CD4-positive, alpha-beta memory T cell (primary cell): ENCODE data around the gene PPM1J. TPM values are rescaled to one million over a fixed set of nuclear protein-coding genes. Genes with fewer than 3 reads are reported as not detected.

Source experiments
- CTCF ChIA-PET: fragments of 350-600 bp; sonication (Branson Sonifier 250); formaldehyde crosslinking; loops from one replicate; lab custom pipeline; 2021; ENCODE audit warnings: inconsistent platforms; ENCODE audit not compliant: partially characterized antibody; lab: Charles Lee
- POLR2A ChIA-PET: fragments of 350-600 bp; sonication (Branson Sonifier 250); formaldehyde crosslinking; loops from one replicate; lab custom pipeline; 2021; ENCODE audit not compliant: partially characterized antibody; lab: Charles Lee
- DNase-seq, 5 donors: peaks; one replicate each; pipeline versions ENCODE4 v3.0.0 to v3.0.0-alpha.2; 2020 to 2022; ENCODE audit warnings: mixed read lengths in 1 of 5
- H3K27ac ChIP-seq: one replicate; pipeline ENCODE4 v1.7.0; 2013; ENCODE audit warnings: low read depth, low read length
- H3K27me3 ChIP-seq: 2 replicates; pipeline ENCODE4 v1.7.0; 2013; ENCODE audit warnings: mild to moderate bottlenecking, low read length, moderate library complexity; ENCODE audit not compliant: insufficient read depth
- H3K36me3 ChIP-seq: 2 replicates; pipeline ENCODE4 v1.7.0; 2013; ENCODE audit warnings: mild to moderate bottlenecking, low read length, moderate library complexity; ENCODE audit not compliant: insufficient read depth
- H3K4me1 ChIP-seq: 2 replicates; pipeline ENCODE4 v1.7.0; 2013; ENCODE audit warnings: mild to moderate bottlenecking, low read length, moderate library complexity; ENCODE audit not compliant: insufficient read depth
- H3K4me3 ChIP-seq, 2 donors: one replicate each; pipeline ENCODE4 v1.7.0; 2013; ENCODE audit warnings: low read length in 2 of 2, mild to moderate bottlenecking in 1 of 2
- H3K9me3 ChIP-seq, 2 donors: one replicate each; pipeline ENCODE4 v1.7.0; 2013; ENCODE audit warnings: low read length in 2 of 2, control low read depth in 1 of 2; ENCODE audit not compliant: control insufficient read depth in 1 of 2
- H3K27ac Mint-ChIP-seq, 7 donors: one replicate each; pipeline ENCODE4 v1.8.0; 2020 to 2021; ENCODE audit warnings: mixed read lengths in 7 of 7, mild to moderate bottlenecking in 6 of 7, inconsistent platforms in 3 of 7, moderate library complexity in 3 of 7
- H3K27me3 Mint-ChIP-seq, 2 donors: one replicate each; pipeline ENCODE4 v1.8.0; 2020 to 2021; ENCODE audit warnings: mixed read lengths in 2 of 2
- H3K36me3 Mint-ChIP-seq, 2 donors: one replicate each; pipeline ENCODE4 v1.8.0; 2020 to 2021; ENCODE audit warnings: mixed read lengths in 2 of 2, inconsistent platforms in 1 of 2, mild to moderate bottlenecking in 1 of 2
- H3K4me1 Mint-ChIP-seq, 4 donors: one replicate each; pipeline ENCODE4 v1.8.0; 2020 to 2021; ENCODE audit warnings: mixed read lengths in 4 of 4, mild to moderate bottlenecking in 1 of 4
- H3K4me3 Mint-ChIP-seq, 8 donors: one replicate each; pipeline ENCODE4 v1.8.0; 2020 to 2021; ENCODE audit warnings: mixed read lengths in 8 of 8, mild to moderate bottlenecking in 7 of 8, moderate library complexity in 6 of 8, inconsistent platforms in 3 of 8
- H3K9me3 Mint-ChIP-seq, 8 donors: one replicate each; pipeline ENCODE4 v1.8.0; 2020 to 2021; ENCODE audit warnings: mixed read lengths in 8 of 8, mild to moderate bottlenecking in 5 of 8, inconsistent platforms in 3 of 8, moderate library complexity in 1 of 8
- intact Hi-C: fragments of 100-400 bp; cut with micrococcal nuclease; formaldehyde crosslinking; loops from one replicate; pipeline ENCODE4 v1.15.1; 2023
- polyA plus RNA-seq, 2 donors: library from polyadenylated mRNA; unstranded; fragments of 300-500 nt; fragmentation: Illumina TruSeq; gene quantifications; one replicate each; pipeline ENCODE4 v1.2.3, GENCODE V29; 2021
- total RNA-seq, 2 experiments: library from RNA; stranded (reverse); gene quantifications; one replicate each; pipeline ENCODE4 v1.2.3, GENCODE V29; 2021

Gene PPM1J
- total and polyA plus RNA-seq, 4 experiments from 2014 or later = 0.13 to 0.76 TPM; not detected in 2

GRCh38 chr1:112696578-112697314, 18.4 kb downstream of the PPM1J start:
- POLR2A ChIA-PET = interaction anchor here (0.6 to 1.6 kb wide), 2 partner anchors 18 to 77 kb away, joined by 3 read pairs; partner anchors contain the start of genes CAPZA1 and PPM1J
- Mint-ChIP-seq H3K27ac (peak overlapping the region in 6 of 7 donors; percentile 30 to 66 (median 42)), H3K27me3 (no peaks in the 10 kb centered on the region), H3K4me3 (no peak overlapping the region), H3K4me1 (peaks cover 8 to 30% (median 20%) of the 10 kb centered on the region in 4 donors), H3K36me3 (peaks cover 28 to 74% of the 10 kb centered on the region in 2 donors), H3K9me3 (no peaks in the 10 kb centered on the region)
- no peak for DNase-seq
- H3K36me3 ChIP-seq = peaks cover 55% of the 10 kb centered on the region
- no peaks in the 10 kb centered on the region for H3K9me3 ChIP-seq
- peaks cover 31% of the 10 kb centered on the region for H3K4me1 ChIP-seq
- no peaks in the 10 kb centered on the region for H3K27me3 ChIP-seq
- no peak overlapping the region for H3K27ac ChIP-seq
- CTCF ChIA-PET = interaction anchor here (1.9 kb wide), 1 partner anchor 20 kb away, joined by 9 read pairs; no protein-coding TSS in a partner anchor
- intact Hi-C loops = no loop called here
- no peak overlapping the region for H3K4me3 ChIP-seq

- Mint-ChIP-seq H3K4me1 (peaks cover under 1 to 16% (median 7%) of the 10 kb centered on the region in 4 donors), H3K4me3 (no peak overlapping the region), H3K9me3 (no peaks in the 10 kb centered on the region), H3K36me3 (peaks cover 36 to 77% of the 10 kb centered on the region in 2 donors), H3K27me3 (no peaks in the 10 kb centered on the region), H3K27ac (peak overlapping the region in 2 of 7 donors; percentile 37 to 66)
- no peaks in the 10 kb centered on the region for H3K27me3 ChIP-seq
- intact Hi-C loops = no loop called here
- CTCF ChIA-PET = no interaction called here
- H3K36me3 ChIP-seq = peaks cover 61% of the 10 kb centered on the region
- POLR2A ChIA-PET = no interaction called here
- DNase-seq = no peak
- H3K27ac ChIP-seq = no peak overlapping the region
- no peak overlapping the region for H3K4me3 ChIP-seq
- H3K9me3 ChIP-seq = no peaks in the 10 kb centered on the region
- H3K4me1 ChIP-seq = peaks cover 16% of the 10 kb centered on the region
These were observed 19.9 kb downstream of the PPM1J start for GRCh38 chr1:112695276-112695675.

- H3K9me3 Mint-ChIP-seq = no peaks in the 10 kb centered on the region
- no peak overlapping the region for H3K27ac ChIP-seq
- peaks cover 8% of the 10 kb centered on the region for H3K4me1 ChIP-seq
- no peaks in the 10 kb centered on the region for H3K27me3 ChIP-seq
- H3K27me3 Mint-ChIP-seq = no peaks in the 10 kb centered on the region
- intact Hi-C loops = no loop called here
- CTCF ChIA-PET = no interaction called here
- no peaks in the 10 kb centered on the region for H3K9me3 ChIP-seq
- H3K36me3 Mint-ChIP-seq = peaks cover 36 to 76% of the 10 kb centered on the region in 2 donors
- no peak for DNase-seq
- POLR2A ChIA-PET = no interaction called here
- no peak overlapping the region for H3K27ac Mint-ChIP-seq
- peaks cover 68% of the 10 kb centered on the region for H3K36me3 ChIP-seq
- H3K4me3 Mint-ChIP-seq = no peak overlapping the region
- H3K4me3 ChIP-seq = no peak overlapping the region
- H3K4me1 Mint-ChIP-seq = peaks cover 0 to 7% (median 3%) of the 10 kb centered on the region in 4 donors
These were observed 20.7 kb downstream of the PPM1J start for GRCh38 chr1:112694363-112694929.

- intact Hi-C loops = no loop called here
- Histone ChIP-seq H3K27me3 (no peaks in the 10 kb centered on the region), H3K9me3 (no peaks in the 10 kb centered on the region), H3K27ac (no peak overlapping the region), H3K4me1 (peaks cover 5% of the 10 kb centered on the region), H3K4me3 (no peak overlapping the region), H3K36me3 (peaks cover 71% of the 10 kb centered on the region)
- H3K4me3 Mint-ChIP-seq = no peak overlapping the region
- POLR2A ChIA-PET = no interaction called here
- no peak for DNase-seq
- H3K27ac Mint-ChIP-seq = no peak overlapping the region
- H3K9me3 Mint-ChIP-seq = no peaks in the 10 kb centered on the region
- H3K27me3 Mint-ChIP-seq = no peaks in the 10 kb centered on the region
- H3K4me1 Mint-ChIP-seq = peaks cover 0 to 5% (median under 1%) of the 10 kb centered on the region in 4 donors
- CTCF ChIA-PET = interaction anchor here (1.3 kb wide), 1 partner anchor 22 kb away, joined by 5 read pairs; the partner anchor contains the start of gene PPM1J
- peaks cover 31 to 71% of the 10 kb centered on the region in 2 donors for H3K36me3 Mint-ChIP-seq
These were observed 21.3 kb downstream of the PPM1J start for GRCh38 chr1:112693821-112694220.

GRCh38 chr1:112692681-112693080, 22.5 kb downstream of the PPM1J start:
- Mint-ChIP-seq H3K9me3 (no peaks in the 10 kb centered on the region), H3K4me1 (peaks cover 0 to 8% (median 1%) of the 10 kb centered on the region in 4 donors), H3K27ac (peak overlapping the region in 1 of 7 donors; percentile 76), H3K36me3 (peaks cover 37 to 72% of the 10 kb centered on the region in 2 donors), H3K27me3 (no peaks in the 10 kb centered on the region), H3K4me3 (no peak overlapping the region)
- no peak overlapping the region for H3K27ac ChIP-seq
- intact Hi-C loops = no loop called here
- ChIA-PET CTCF (interaction anchor here (1.3 kb wide), 1 partner anchor 23 kb away, joined by 5 read pairs; the partner anchor contains the start of gene PPM1J), POLR2A (no interaction called here)
- H3K9me3 ChIP-seq = no peaks in the 10 kb centered on the region
- H3K36me3 ChIP-seq = peaks cover 65% of the 10 kb centered on the region
- DNase-seq = no peak
- no peaks in the 10 kb centered on the region for H3K27me3 ChIP-seq
- peaks cover 3% of the 10 kb centered on the region for H3K4me1 ChIP-seq
- no peak overlapping the region for H3K4me3 ChIP-seq

- ChIA-PET POLR2A (interaction anchor here (0.5 to 1.2 kb wide), 2 partner anchors 15 to 1854 kb away, joined by 3 to 4 read pairs; partner anchors contain the start of gene MOV10), CTCF (no interaction called here)
- H3K4me1 ChIP-seq = no peaks in the 10 kb centered on the region
- H3K9me3 ChIP-seq = no peaks in the 10 kb centered on the region
- no peak overlapping the region for H3K4me3 ChIP-seq
- Mint-ChIP-seq H3K27ac (no peak overlapping the region), H3K27me3 (no peaks in the 10 kb centered on the region), H3K9me3 (no peaks in the 10 kb centered on the region), H3K4me3 (no peak overlapping the region), H3K4me1 (peaks cover 7 to 17% (median 10%) of the 10 kb centered on the region in 4 donors), H3K36me3 (peaks cover 37 to 51% of the 10 kb centered on the region in 2 donors)
- H3K27me3 ChIP-seq = no peaks in the 10 kb centered on the region
- intact Hi-C loops = no loop called here
- peaks cover 50% of the 10 kb centered on the region for H3K36me3 ChIP-seq
- no peak overlapping the region for H3K27ac ChIP-seq
- DNase-seq = no peak
These were observed 25.3 kb downstream of the PPM1J start for GRCh38 chr1:112689842-112690237.

GRCh38 chr1:112689196-112689841, 25.8 kb downstream of the PPM1J start:
- no peaks in the 10 kb centered on the region for H3K4me1 ChIP-seq
- intact Hi-C loops = no loop called here
- no peaks in the 10 kb centered on the region for H3K27me3 ChIP-seq
- no peak overlapping the region for H3K27ac ChIP-seq
- peaks cover 45% of the 10 kb centered on the region for H3K36me3 ChIP-seq
- H3K27ac Mint-ChIP-seq = peak overlapping the region in 1 of 7 donors; percentile 16
- no peak overlapping the region for H3K4me3 Mint-ChIP-seq
- CTCF ChIA-PET = no interaction called here
- H3K27me3 Mint-ChIP-seq = no peaks in the 10 kb centered on the region
- H3K36me3 Mint-ChIP-seq = peaks cover 37 to 47% of the 10 kb centered on the region in 2 donors
- POLR2A ChIA-PET = interaction anchor here (1.2 kb wide), 1 partner anchor 14 kb away, joined by 3 read pairs; the partner anchor contains the start of gene MOV10
- no peaks in the 10 kb centered on the region for H3K9me3 Mint-ChIP-seq
- H3K4me3 ChIP-seq = no peak overlapping the region
- DNase-seq = no peak
- H3K9me3 ChIP-seq = no peaks in the 10 kb centered on the region
- peaks cover 7 to 17% (median 10%) of the 10 kb centered on the region in 4 donors for H3K4me1 Mint-ChIP-seq
